Mucosa of gallbladder (tissue), 1 donor: ENCODE measurements around the gene SEMG1. TPM values are rescaled to one million over a fixed set of nuclear protein-coding genes. Genes with fewer than 3 reads are reported as not detected.

Experiments used
- DNase-seq: peaks from one replicate; pipeline ENCODE4 v3.0.0-alpha.2; 2020; ENCODE audit warnings: low spot score
- total RNA-seq: library from RNA; stranded (reverse); gene quantifications from one replicate; pipeline ENCODE4 v1.2.1, GENCODE V29; 2021
- donor health status: DM: no; HTN: no; CAD: no.

Gene SEMG1
- total RNA-seq, 1 donor from 2014 or later, result 1.1 TPM

GRCh38 chr20:45221076-45221475, 14.2 kb downstream of the SEMG1 start, which contains the start of gene SEMG2:
TSS of gene SEMG2 (plus strand) at chr20:45221373. CDS start at chr20:45221390, 17 bp downstream.
- no peak for DNase-seq

GRCh38 chr20:45223136-45223535, 16.3 kb downstream of the SEMG1 start:
- DNase-seq, result no peak

GRCh38 chr20:45226287-45226686, 19.5 kb downstream of the SEMG1 start:
- DNase-seq, result no peak

GRCh38 chr20:45229264-45230056, 22.6 kb downstream of the SEMG1 start:
- peak; percentile 18 for DNase-seq

- no peak for DNase-seq
Measured at GRCh38 chr20:45230631-45231030, 23.8 kb downstream of the SEMG1 start.

- DNase-seq, result no peak
Measured at GRCh38 chr20:45235995-45236394, 29.2 kb downstream of the SEMG1 start.

- DNase-seq, result no peak
Measured at GRCh38 chr20:45238139-45238538, 31.3 kb downstream of the SEMG1 start.

GRCh38 chr20:45246109-45246508, 39.3 kb downstream of the SEMG1 start:
- DNase-seq, result no peak

GRCh38 chr20:45247865-45248264, 41.0 kb downstream of the SEMG1 start:
- DNase-seq, result no peak

GRCh38 chr20:45248609-45249008, 41.8 kb downstream of the SEMG1 start:
- no peak for DNase-seq

GRCh38 chr20:45251884-45252560, 45.2 kb downstream of the SEMG1 start:
- DNase-seq, result no peak

GRCh38 chr20:45253261-45253660, 46.4 kb downstream of the SEMG1 start:
- DNase-seq, result peak; percentile 28

- peak; percentile 81 for DNase-seq
Measured at GRCh38 chr20:45254383-45255262, 47.8 kb downstream of the SEMG1 start, which contains the start of gene SLPI. TSS of gene SLPI (minus strand) at chr20:45254564. CDS start at chr20:45254543, 21 bp downstream.

GRCh38 chr20:45257161-45257560, 50.3 kb downstream of the SEMG1 start:
- no peak for DNase-seq

- DNase-seq, result no peak
Measured at GRCh38 chr20:45257711-45258110, 50.9 kb downstream of the SEMG1 start.

- DNase-seq, result no peak
Measured at GRCh38 chr20:45258259-45258658, 51.4 kb downstream of the SEMG1 start.

GRCh38 chr20:45258664-45259063, 51.8 kb downstream of the SEMG1 start:
- no peak for DNase-seq

Other genes with a start within 250 kb of the SEMG1 start
- gene TOMM34, start 246.6 kb upstream of the SEMG1 start, total RNA-seq, result 21.4 TPM
- gene STK4, start 240.5 kb upstream of the SEMG1 start, total RNA-seq, result 29.3 TPM
- 11.2 TPM for gene KCNS1, start 105.9 kb upstream of the SEMG1 start, total RNA-seq
- not detected for gene WFDC5, start 91.9 kb upstream of the SEMG1 start, total RNA-seq
- not detected for gene WFDC12, start 82.6 kb upstream of the SEMG1 start, total RNA-seq
- gene PI3, start 32.1 kb upstream of the SEMG1 start, total RNA-seq, result not detected
- gene SEMG2, start 14.3 kb downstream of the SEMG1 start, total RNA-seq, result not detected
- 548 TPM for gene SLPI, start 47.5 kb downstream of the SEMG1 start, total RNA-seq
- gene RBPJL, start 99.8 kb downstream of the SEMG1 start, total RNA-seq, result 0.26 TPM
- gene MATN4, start 101.3 kb downstream of the SEMG1 start, total RNA-seq, result 0.09 TPM
- gene SDC4, start 141.4 kb downstream of the SEMG1 start, total RNA-seq, result 118 TPM
- gene SYS1, start 156.1 kb downstream of the SEMG1 start, total RNA-seq, result 41.3 TPM
- gene TP53TG5, start 171.3 kb downstream of the SEMG1 start, total RNA-seq, result not detected
- gene DBNDD2, start 201.3 kb downstream of the SEMG1 start, total RNA-seq, result 48.0 TPM
- 98.3 TPM for gene PIGT, start 209.1 kb downstream of the SEMG1 start, total RNA-seq